Tibial nerve (tissue), 4 donors: ENCODE data around the gene SPAG8. TPM values are rescaled to one million over a fixed set of nuclear protein-coding genes. Genes with fewer than 3 reads are reported as not detected.

Experiments used
- DNase-seq, 2 donors: peaks; one replicate each; pipeline ENCODE4 v3.0.0-alpha.2; 2019; ENCODE audit warnings: low spot score in 2 of 2
- H3K27ac ChIP-seq, 4 donors: fragments of 200-600 bp; sonication (generic) in 3 of 4; one replicate each; pipeline ENCODE4 v1.5.1; 2017 to 2019; ENCODE audit warnings: mild to moderate bottlenecking in 1 of 4
- H3K27me3 ChIP-seq, 2 donors: fragments of 200-600 bp; sonication (generic) in 1 of 2; one replicate each; pipeline versions ENCODE4 v1.5.1 to v1.6.0; 2017 to 2019
- H3K36me3 ChIP-seq, 3 donors: fragments of 200-600 bp; sonication (generic); one replicate each; pipeline ENCODE4 v1.5.1; 2018 to 2019
- H3K4me1 ChIP-seq, 4 donors: fragments of 200-600 bp; sonication (generic) in 3 of 4; one replicate each; pipeline ENCODE4 v1.5.1; 2017 to 2019
- H3K4me3 ChIP-seq, 4 donors: fragments of 200-600 bp; sonication (generic) in 3 of 4; one replicate each; pipeline ENCODE4 v1.5.1; 2017 to 2019; ENCODE audit warnings: mild to moderate bottlenecking in 1 of 4, moderate library complexity in 1 of 4
- H3K9me3 ChIP-seq, 4 donors: fragments of 200-600 bp; sonication (generic) in 3 of 4; one replicate each; pipeline ENCODE4 v1.5.1; 2017 to 2019
- CTCF ChIP-seq, 5 experiments: fragments of 200-600 bp in 3 of 5; fragments of 450-650 bp in 2 of 5; sonication (generic) in 3 of 5; IDR thresholded peaks; one replicate each; pipeline ENCODE4 v1.5.1; 2016 to 2019; ENCODE audit warnings: antibody characterized with exemption in 5 of 5, mild to moderate bottlenecking in 3 of 5, moderate library complexity in 2 of 5
- EP300 ChIP-seq, 2 donors: sonication (generic); formaldehyde crosslinking; IDR thresholded peaks; one replicate each; pipeline ENCODE4 v1.6.1; 2017; ENCODE audit warnings: antibody characterized with exemption in 2 of 2, mild to moderate bottlenecking in 1 of 2
- POLR2A ChIP-seq, 2 donors: fragments of 450-650 bp; IDR thresholded peaks; one replicate each; pipeline ENCODE4 v1.6.1; 2017; ENCODE audit warnings: antibody characterized with exemption in 2 of 2, mild to moderate bottlenecking in 2 of 2, moderate library complexity in 2 of 2
- WGBS, 2 donors: methylation state at CpG; one replicate each; pipeline ENCODE4 v1.1.5; 2018; 5-methylcytosine and 5-hydroxymethylcytosine counted together
- total RNA-seq, 4 donors: library from RNA; depleted of rRNA; stranded (reverse); fragments of >200 nt; gene quantifications; one replicate each; pipeline ENCODE4 v1.1.0, GENCODE V29; 2016

SPAG8 gene
- total RNA-seq, 4 donors from 2014 or later = 2.6 to 4.0 (median 3.5) TPM

- Histone ChIP-seq H3K4me1 (peaks cover 0 to 7% (median 0%) of the 10 kb centered on the region in 4 donors), H3K27ac (no peak overlapping the region), H3K27me3 (no peaks in the 10 kb centered on the region), H3K36me3 (peaks cover 0 to 41% (median 0%) of the 10 kb centered on the region in 3 donors), H3K4me3 (no peak overlapping the region), H3K9me3 (no peaks in the 10 kb centered on the region)
- no peak for DNase-seq
- TF ChIP-seq CTCF (IDR thresholded peaks at IDR 0.05) (no peak), EP300 (IDR thresholded peaks at IDR 0.05) (no peak), POLR2A (IDR thresholded peaks at IDR 0.05) (no peak)
- 85 to 90% methylated on average over 22 to 25 of the region's 25 CpGs for WGBS, 2 donors
These were observed 41.1 kb upstream of the SPAG8 start for GRCh38 chr9:35852876-35853865.

GRCh38 chr9:35852267-35852815 lies 40.3 kb upstream of the SPAG8 start:
- Histone ChIP-seq H3K9me3 (no peaks in the 10 kb centered on the region), H3K27me3 (no peaks in the 10 kb centered on the region), H3K4me1 (peaks cover 0 to 7% (median 0%) of the 10 kb centered on the region in 4 donors), H3K36me3 (peaks cover 0 to 49% (median 0%) of the 10 kb centered on the region in 3 donors), H3K27ac (no peak overlapping the region), H3K4me3 (no peak overlapping the region)
- DNase-seq = no peak
- WGBS, 2 donors = 90 to 91% methylated on average over 2 of the region's 2 CpGs
- TF ChIP-seq CTCF (IDR thresholded peaks at IDR 0.05) = no peak
- no peak for TF ChIP-seq POLR2A (IDR thresholded peaks at IDR 0.05)
- no peak for TF ChIP-seq EP300 (IDR thresholded peaks at IDR 0.05)

- TF ChIP-seq EP300 (IDR thresholded peaks at IDR 0.05) = no peak
- TF ChIP-seq CTCF (IDR thresholded peaks at IDR 0.05) = no peak
- no peak for TF ChIP-seq POLR2A (IDR thresholded peaks at IDR 0.05)
- no peak overlapping the region for H3K27ac ChIP-seq
- H3K9me3 ChIP-seq = no peaks in the 10 kb centered on the region
- H3K36me3 ChIP-seq = peaks cover 0 to 42% (median 0%) of the 10 kb centered on the region in 3 donors
- DNase-seq = no peak
- H3K4me1 ChIP-seq = peaks cover 0 to 36% (median 20%) of the 10 kb centered on the region in 4 donors
- no peak overlapping the region for H3K4me3 ChIP-seq
- H3K27me3 ChIP-seq = no peaks in the 10 kb centered on the region
- 60 to 76% methylated on average over 4 of the region's 4 CpGs for WGBS, 2 donors
These were observed 35.9 kb upstream of the SPAG8 start for GRCh38 chr9:35847792-35848572.

- no peaks in the 10 kb centered on the region for H3K27me3 ChIP-seq
- no peak for DNase-seq
- H3K27ac ChIP-seq = peak overlapping the region in 1 of 4 donors; percentile 53
- 66 to 73% methylated on average over 50 to 52 of the region's 53 CpGs for WGBS, 2 donors
- H3K4me1 ChIP-seq = peaks cover 0 to 46% (median 20%) of the 10 kb centered on the region in 4 donors
- H3K4me3 ChIP-seq = no peak overlapping the region
- TF ChIP-seq EP300 (IDR thresholded peaks at IDR 0.05) (no peak), CTCF (IDR thresholded peaks at IDR 0.05) (no peak), POLR2A (IDR thresholded peaks at IDR 0.05) (no peak)
- peaks cover 0 to 54% (median 0%) of the 10 kb centered on the region in 3 donors for H3K36me3 ChIP-seq
- H3K9me3 ChIP-seq = no peaks in the 10 kb centered on the region
These were observed 34.0 kb upstream of the SPAG8 start for GRCh38 chr9:35845824-35846771.
